Measurements from ENCODE around the gene C11orf97. TPM values are rescaled to one million over a fixed set of nuclear protein-coding genes. Genes with fewer than 3 reads are reported as not detected.

The C11orf97 gene
- polyA plus RNA-seq, 2 of the 4 experiments (the other 2 are of a cell fraction), result not detected

DNA sequence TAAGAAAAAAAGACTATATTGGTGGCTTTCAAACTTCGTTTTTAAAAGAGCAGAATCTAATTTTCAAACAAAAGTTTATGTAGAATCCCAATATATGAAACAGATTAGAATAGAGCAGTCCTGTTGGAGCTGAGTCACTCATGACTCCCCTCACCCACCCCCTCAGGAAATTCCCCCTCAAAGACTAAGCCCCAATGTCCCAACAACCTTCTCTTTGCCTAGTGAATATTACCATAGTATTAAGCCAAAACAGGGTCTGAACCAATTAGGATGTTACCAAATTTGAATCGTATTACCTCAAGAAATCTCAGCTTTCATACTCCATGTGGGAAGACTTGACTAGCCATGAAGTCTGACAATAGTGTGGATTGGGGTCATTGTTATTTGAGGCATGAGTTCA lies 47.1 kb downstream of the C11orf97 start:
- CTCF ChIA-PET, result no interaction called here
- FAIRE-seq, result no peak
- ATAC-seq, result no peak
- H3K9me3 ChIP-seq, result no peaks in the 10 kb centered on the region
- no peak overlapping the region for H3K27ac ChIP-seq
- H3K4me3 ChIP-seq, result no peak overlapping the region
- no peak overlapping the region for H3K4me2 ChIP-seq
- H3K4me1 ChIP-seq, result peaks cover 7% of the 10 kb centered on the region; the same call in 1 of the 3 replicates
- no peak for DNase-seq (ENCODE audit: low read depth in 1 of 2, low spot score in 1 of 2)
- POLR2A ChIA-PET, result no interaction called here
- WGBS (ENCODE audit: missing lambda C conversion rate), result 34% methylated on average over 2 of the region's 2 CpGs
- TF ChIP-seq HOXA7 (CRISPR knock-in tag; IDR thresholded peaks at IDR 0.05) (no peak), ESRRA (IDR thresholded peaks at IDR 0.05; ENCODE audit: borderline replicate concordance, low read length) (no peak), MAFK (IDR thresholded peaks at IDR 0.05; ENCODE audit: partially characterized antibody) (no peak), NFE2L2 (conservative IDR thresholded peaks at IDR 0.05; ENCODE audit: low read length) (no peak), CHD4 (IDR thresholded peaks at IDR 0.05; ENCODE audit: borderline replicate concordance) (no peak), KDM5A (IDR thresholded peaks at IDR 0.05) (no peak)
- TF ChIP-seq, protein P1, sequence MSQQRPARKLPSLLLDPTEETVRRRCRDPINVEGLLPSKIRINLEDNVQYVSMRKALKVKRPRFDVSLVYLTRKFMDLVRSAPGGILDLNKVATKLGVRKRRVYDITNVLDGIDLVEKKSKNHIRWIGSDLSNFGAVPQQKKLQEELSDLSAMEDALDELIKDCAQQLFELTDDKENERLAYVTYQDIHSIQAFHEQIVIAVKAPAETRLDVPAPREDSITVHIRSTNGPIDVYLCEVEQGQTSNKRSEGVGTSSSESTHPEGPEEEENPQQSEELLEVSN (IDR thresholded peaks at IDR 0.05; ENCODE audit: borderline replicate concordance, low read depth), result no peak

DNA sequence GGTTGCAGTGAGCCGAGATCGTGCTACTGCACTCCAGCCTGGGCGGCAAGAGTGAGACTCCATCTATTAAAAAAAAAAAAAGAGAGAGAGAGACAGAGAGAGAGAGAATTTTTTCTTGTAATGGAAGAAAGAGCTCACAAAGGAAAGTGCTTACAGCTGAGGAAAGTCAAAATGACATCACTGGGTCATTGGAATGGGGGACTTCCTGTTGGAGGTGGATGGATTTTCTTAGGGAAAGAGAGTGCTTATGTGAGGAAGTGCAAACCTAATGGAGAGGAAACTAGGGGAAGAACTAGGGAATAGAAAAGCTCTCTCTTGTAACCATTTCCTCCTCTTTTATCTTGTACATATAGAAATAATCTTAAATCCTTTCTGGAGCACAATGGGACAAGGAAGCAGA lies 48.6 kb downstream of the C11orf97 start:
- no peak overlapping the region for H3K27ac ChIP-seq
- no peak overlapping the region for H3K4me3 ChIP-seq
- TF ChIP-seq SREBF2 (IDR thresholded peaks at IDR 0.05) (no peak), CHD4 (IDR thresholded peaks at IDR 0.05; ENCODE audit: borderline replicate concordance) (no peak), NPAS2 (CRISPR knock-in tag; IDR thresholded peaks at IDR 0.05; ENCODE audit: borderline replicate concordance) (no peak), RARB (CRISPR knock-in tag; IDR thresholded peaks at IDR 0.05) (no peak), ZFP36 (IDR thresholded peaks at IDR 0.05; ENCODE audit: borderline replicate concordance, partially characterized antibody) (no peak), NR3C1 (IDR thresholded peaks at IDR 0.05) (no peak), HEYL (CRISPR knock-in tag; IDR thresholded peaks at IDR 0.05) (no peak), POLR2AphosphoS2 (conservative IDR thresholded peaks at IDR 0.05; ENCODE audit: low read length) (no peak), POLR2A (IDR thresholded peaks at IDR 0.05; ENCODE audit: low read length) (no peak), ESRRA (IDR thresholded peaks at IDR 0.05; ENCODE audit: borderline replicate concordance, low read length) (no peak), HOXA7 (CRISPR knock-in tag; IDR thresholded peaks at IDR 0.05) (no peak), TP53 (CRISPR knock-in tag; IDR thresholded peaks at IDR 0.05) (no peak), CEBPB (IDR thresholded peaks at IDR 0.05) (no peak)
- no peak for FAIRE-seq
- peaks cover 7% of the 10 kb centered on the region; the same call in 1 of the 3 replicates for H3K4me1 ChIP-seq
- ATAC-seq, result no peak
- ChIA-PET CTCF (no interaction called here), POLR2A (no interaction called here)
- H3K9me3 ChIP-seq, result no peaks in the 10 kb centered on the region
- H3K4me2 ChIP-seq, result no peak overlapping the region
- WGBS (ENCODE audit: missing lambda C conversion rate), result 93% methylated on average over 2 of the region's 3 CpGs
- DNase-seq (ENCODE audit: low read depth in 1 of 2, low spot score in 1 of 2), result no peak

DNA sequence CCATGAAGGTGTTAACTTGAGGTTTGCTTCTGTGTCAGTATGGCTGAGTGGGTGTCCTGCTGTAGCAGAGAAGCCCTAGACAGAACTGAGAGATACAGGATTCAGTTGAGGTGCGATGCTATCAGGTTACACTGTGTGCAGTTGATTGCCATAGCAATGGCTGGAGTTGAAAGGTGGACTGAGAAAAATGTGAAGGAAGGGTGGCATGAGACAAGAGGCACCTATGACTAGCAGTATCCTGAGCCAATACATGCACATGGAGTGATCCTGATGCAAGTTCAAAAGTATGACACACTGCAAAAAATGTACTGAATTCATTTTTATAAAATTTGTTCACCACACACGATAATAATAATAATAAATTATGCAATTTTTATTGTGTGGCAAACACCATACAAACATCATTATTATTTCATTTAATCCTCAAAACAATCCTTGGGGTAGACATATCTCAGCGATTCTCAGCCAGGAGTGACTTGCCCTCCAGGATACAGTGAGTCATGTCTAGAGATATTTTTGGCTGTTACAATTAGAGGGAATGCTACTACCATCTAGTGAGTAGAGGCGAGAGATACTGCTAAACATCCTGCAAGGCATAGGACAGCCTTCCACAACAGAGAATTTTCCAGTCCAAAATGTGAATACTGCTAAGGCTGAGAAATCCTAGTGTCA lies 51.1 kb downstream of the C11orf97 start:
- no peak for TF ChIP-seq POLR2AphosphoS2 (conservative IDR thresholded peaks at IDR 0.05; ENCODE audit: low read length)
- no peak for TF ChIP-seq FOSL2 (IDR thresholded peaks at IDR 0.05)
- TF ChIP-seq FOSL2 (CRISPR knock-in tag; IDR thresholded peaks at IDR 0.05), result 0 out of 2 replicates have a peak, but pooled peaks have one; percentile 14
- no peak for TF ChIP-seq CEBPB (IDR thresholded peaks at IDR 0.05)
- TF ChIP-seq RAD21 (conservative IDR thresholded peaks at IDR 0.05 in 1 of 2, IDR thresholded peaks at IDR 0.05 in 1 of 2), result peak; percentile 15 to 23; a peak in 1 of 5 replicates
- TF ChIP-seq, protein P2, sequence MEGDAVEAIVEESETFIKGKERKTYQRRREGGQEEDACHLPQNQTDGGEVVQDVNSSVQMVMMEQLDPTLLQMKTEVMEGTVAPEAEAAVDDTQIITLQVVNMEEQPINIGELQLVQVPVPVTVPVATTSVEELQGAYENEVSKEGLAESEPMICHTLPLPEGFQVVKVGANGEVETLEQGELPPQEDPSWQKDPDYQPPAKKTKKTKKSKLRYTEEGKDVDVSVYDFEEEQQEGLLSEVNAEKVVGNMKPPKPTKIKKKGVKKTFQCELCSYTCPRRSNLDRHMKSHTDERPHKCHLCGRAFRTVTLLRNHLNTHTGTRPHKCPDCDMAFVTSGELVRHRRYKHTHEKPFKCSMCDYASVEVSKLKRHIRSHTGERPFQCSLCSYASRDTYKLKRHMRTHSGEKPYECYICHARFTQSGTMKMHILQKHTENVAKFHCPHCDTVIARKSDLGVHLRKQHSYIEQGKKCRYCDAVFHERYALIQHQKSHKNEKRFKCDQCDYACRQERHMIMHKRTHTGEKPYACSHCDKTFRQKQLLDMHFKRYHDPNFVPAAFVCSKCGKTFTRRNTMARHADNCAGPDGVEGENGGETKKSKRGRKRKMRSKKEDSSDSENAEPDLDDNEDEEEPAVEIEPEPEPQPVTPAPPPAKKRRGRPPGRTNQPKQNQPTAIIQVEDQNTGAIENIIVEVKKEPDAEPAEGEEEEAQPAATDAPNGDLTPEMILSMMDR (IDR thresholded peaks at IDR 0.05), result peak; percentile 15; the same call in 1 of the 3 replicates
- no peak for TF ChIP-seq KDM5A (IDR thresholded peaks at IDR 0.05)
- no peaks in the 10 kb centered on the region for H3K9me3 ChIP-seq
- POLR2A ChIA-PET, result no interaction called here
- CTCF ChIA-PET, result interaction anchor here (1.0 kb wide), 1 partner anchor 11 kb away, joined by 3 read pairs; no protein-coding TSS in a partner anchor
- ATAC-seq, result peak; percentile 73 to 80; a peak in 5 of 6 replicates
- 42% methylated on average over 4 of the region's 4 CpGs for WGBS (ENCODE audit: missing lambda C conversion rate)
- no peak for FAIRE-seq
- H3K27ac ChIP-seq, result no peak overlapping the region
- DNase-seq (ENCODE audit: low read depth in 1 of 2, low spot score in 1 of 2), result peak in 1 of 2 experiments; percentile 10
- no peak overlapping the region for H3K4me3 ChIP-seq
- no peak overlapping the region for H3K4me2 ChIP-seq
- peaks cover 7% of the 10 kb centered on the region; the same call in 1 of the 3 replicates for H3K4me1 ChIP-seq

Data from A549 (cell line).